Neuronal stem cell (in vitro differentiated cells): ENCODE measurements around the gene KLHL12.

ENCODE experiments used
- DNase-seq: peaks from one replicate; pipeline ENCODE4 v3.0.0-alpha.2; 2013; ENCODE audit warnings: low spot score
- H2AFZ ChIP-seq: one replicate; pipeline ENCODE4 v1.6.1; 2013; ENCODE audit warnings: mild to moderate bottlenecking, low read length, inconsistent platforms
- H2AK5ac ChIP-seq: 2 replicates; pipeline ENCODE4 v1.6.1; 2013; ENCODE audit warnings: low read depth, mild to moderate bottlenecking, inconsistent platforms, low read length, moderate library complexity, mixed read lengths
- H2BK120ac ChIP-seq: 2 replicates; pipeline ENCODE4 v1.6.1; 2013; ENCODE audit warnings: low read depth, mild to moderate bottlenecking, inconsistent platforms, low read length, moderate library complexity, mixed read lengths
- H2BK12ac ChIP-seq: one replicate; pipeline ENCODE4 v1.6.1; 2013; ENCODE audit warnings: low read length, inconsistent platforms
- H2BK15ac ChIP-seq: 2 replicates; pipeline ENCODE4 v1.6.1; 2013; ENCODE audit warnings: mild to moderate bottlenecking, low read length, inconsistent platforms, mixed read lengths
- H2BK5ac ChIP-seq: one replicate; pipeline ENCODE4 v1.6.1; 2013; ENCODE audit warnings: inconsistent platforms, mild to moderate bottlenecking, low read length, moderate library complexity
- H3K14ac ChIP-seq: one replicate; pipeline ENCODE4 v1.6.1; 2013; ENCODE audit warnings: low read length, inconsistent platforms
- H3K18ac ChIP-seq: 2 replicates; pipeline ENCODE4 v1.6.1; 2013; ENCODE audit warnings: low read length, inconsistent platforms
- H3K23ac ChIP-seq: 2 replicates; pipeline ENCODE4 v1.6.1; 2013; ENCODE audit warnings: low read depth, mild to moderate bottlenecking, mixed read lengths, low read length, inconsistent platforms; ENCODE audit not compliant: poor library complexity
- H3K27ac ChIP-seq: replicated peaks from 3 replicates; pipeline ENCODE4 v1.5.1; 2013; ENCODE audit warnings: low read length, inconsistent platforms
- H3K27me3 ChIP-seq, 3 experiments: 2 replicates each; pipeline ENCODE4 v1.6.1; 2013; ENCODE audit warnings: low read length in 3 of 3, mild to moderate bottlenecking in 2 of 3, inconsistent platforms in 1 of 3, low read depth in 1 of 3, mixed read lengths in 1 of 3, moderate library complexity in 1 of 3; ENCODE audit not compliant: control insufficient read depth in 3 of 3, insufficient read depth in 3 of 3
- H3K36me3 ChIP-seq, 2 donors: replicated peaks in 1 of 2; 2 replicates each; pipeline ENCODE4 v1.6.1; 2013; ENCODE audit warnings: low read length in 2 of 2; ENCODE audit not compliant: control insufficient read depth in 2 of 2, insufficient read depth in 2 of 2
- H3K4ac ChIP-seq: 2 replicates; pipeline ENCODE4 v1.6.1; 2013; ENCODE audit warnings: inconsistent platforms, mild to moderate bottlenecking, low read length, moderate library complexity
- H3K4me1 ChIP-seq, 2 donors: 1 replicate in 1 of 2; 2 replicates in 1 of 2; pipeline ENCODE4 v1.6.1; 2013; ENCODE audit warnings: low read length in 2 of 2, low read depth in 1 of 2; ENCODE audit not compliant: control insufficient read depth in 2 of 2, insufficient read depth in 1 of 2
- H3K4me2 ChIP-seq: one replicate; pipeline ENCODE4 v1.6.1; 2013; ENCODE audit warnings: mild to moderate bottlenecking, low read length, inconsistent platforms; ENCODE audit not compliant: insufficient read depth, poor library complexity, severe bottlenecking
- H3K4me3 ChIP-seq, 2 donors: 2 replicates each; pipeline ENCODE4 v1.5.1; 2013; ENCODE audit warnings: low read length in 2 of 2, mild to moderate bottlenecking in 2 of 2, inconsistent platforms in 1 of 2, moderate library complexity in 1 of 2
- H3K79me1 ChIP-seq: one replicate; pipeline ENCODE4 v1.6.1; 2013; ENCODE audit warnings: low read depth, mild to moderate bottlenecking, inconsistent platforms, low read length, moderate library complexity
- H3K9ac ChIP-seq: one replicate; pipeline ENCODE4 v1.6.1; 2013; ENCODE audit warnings: mild to moderate bottlenecking, low read depth, low read length, inconsistent platforms; ENCODE audit not compliant: poor library complexity
- H3K9me3 ChIP-seq, 2 donors: replicated peaks in 1 of 2; 2 replicates each; pipeline versions ENCODE3 to v1.6.1; 2013; ENCODE audit warnings: low read length in 2 of 2, mild to moderate bottlenecking in 2 of 2, inconsistent platforms in 1 of 2, low read depth in 1 of 2, mixed read lengths in 1 of 2, moderate library complexity in 1 of 2; ENCODE audit not compliant: control insufficient read depth in 2 of 2, insufficient read depth in 1 of 2
- H4K8ac ChIP-seq: one replicate; pipeline ENCODE4 v1.6.1; 2013; ENCODE audit warnings: low read depth, mild to moderate bottlenecking, inconsistent platforms, low read length, moderate library complexity
- H4K91ac ChIP-seq: one replicate; pipeline ENCODE4 v1.6.1; 2013; ENCODE audit warnings: low read length, low read depth, mild to moderate bottlenecking, inconsistent platforms; ENCODE audit not compliant: poor library complexity
- WGBS, 2 donors: extraction: QIAGEN DNeasy Blood & Tissue Kit; methylation state at CpG; one replicate each; pipeline ENCODE4 v1.1.7; 2013; ENCODE audit warnings: missing lambda C conversion rate in 2 of 2, mixed read lengths in 1 of 2; ENCODE audit not compliant: insufficient read length in 2 of 2, insufficient replicate concordance in 1 of 2; ENCODE audit errors: extremely low coverage in 2 of 2; 5-methylcytosine and 5-hydroxymethylcytosine counted together

The KLHL12 gene

GRCh38 chr1:202935844-202936243 lies 8.8 kb upstream of the KLHL12 start:
- H3K4me1 ChIP-seq: no peaks in the 10 kb centered on the region
- no peak overlapping the region for H2AK5ac ChIP-seq
- H4K91ac ChIP-seq: no peak overlapping the region
- no peak for DNase-seq
- no peak overlapping the region for H3K14ac ChIP-seq
- no peak overlapping the region for H3K18ac ChIP-seq
- no peak overlapping the region for H4K8ac ChIP-seq
- H3K4me2 ChIP-seq: no peak overlapping the region
- H3K9me3 ChIP-seq: peaks cover 0 to 3% of the 10 kb centered on the region in 2 donors
- H2BK12ac ChIP-seq: no peak overlapping the region
- no peak overlapping the region for H3K23ac ChIP-seq
- H3K27ac ChIP-seq: no peak overlapping the region
- no CpG with 5 or more reads among the region's 3 CpGs for WGBS, 2 donors
- H2BK120ac ChIP-seq: no peak overlapping the region
- H3K9ac ChIP-seq: no peak overlapping the region
- no peak overlapping the region for H3K4ac ChIP-seq
- H3K36me3 ChIP-seq: peaks cover 1 to 16% of the 10 kb centered on the region in 2 donors
- H3K79me1 ChIP-seq: no peaks in the 10 kb centered on the region
- H2AFZ ChIP-seq: no peak overlapping the region
- no peaks in the 10 kb centered on the region for H3K27me3 ChIP-seq
- no peak overlapping the region for H3K4me3 ChIP-seq
- H2BK15ac ChIP-seq: no peak overlapping the region
- H2BK5ac ChIP-seq: no peak overlapping the region

- no peak overlapping the region for H3K4me2 ChIP-seq
- H2BK12ac ChIP-seq: no peak overlapping the region
- H3K27me3 ChIP-seq: no peaks in the 10 kb centered on the region
- no peak overlapping the region for H3K27ac ChIP-seq
- H4K8ac ChIP-seq: no peak overlapping the region
- H3K4me1 ChIP-seq: no peaks in the 10 kb centered on the region
- H2BK15ac ChIP-seq: no peak overlapping the region
- peaks cover 1 to 5% of the 10 kb centered on the region in 2 donors for H3K36me3 ChIP-seq
- no peak overlapping the region for H2AFZ ChIP-seq
- H4K91ac ChIP-seq: no peak overlapping the region
- no peak overlapping the region for H3K4ac ChIP-seq
- H3K79me1 ChIP-seq: no peaks in the 10 kb centered on the region
- H3K14ac ChIP-seq: no peak overlapping the region
- no peak overlapping the region for H3K18ac ChIP-seq
- H2BK5ac ChIP-seq: no peak overlapping the region
- DNase-seq: no peak
- no CpG with 5 or more reads among the region's 3 CpGs for WGBS, 2 donors
- no peak overlapping the region for H3K4me3 ChIP-seq
- peaks cover 0 to 3% of the 10 kb centered on the region in 2 donors for H3K9me3 ChIP-seq
- no peak overlapping the region for H3K23ac ChIP-seq
- no peak overlapping the region for H2AK5ac ChIP-seq
- no peak overlapping the region for H3K9ac ChIP-seq
- no peak overlapping the region for H2BK120ac ChIP-seq
Observed at GRCh38 chr1:202934755-202935154, 7.7 kb upstream of the KLHL12 start.

- H4K8ac ChIP-seq: no peak overlapping the region
- no peak overlapping the region for H2BK15ac ChIP-seq
- no peak overlapping the region for H2AFZ ChIP-seq
- H3K14ac ChIP-seq: no peak overlapping the region
- H3K27ac ChIP-seq: no peak overlapping the region
- WGBS, 2 donors: no CpG with 5 or more reads among the region's 2 CpGs
- no peak for DNase-seq
- no peak overlapping the region for H2BK12ac ChIP-seq
- H3K4me3 ChIP-seq: no peak overlapping the region
- H3K9ac ChIP-seq: no peak overlapping the region
- H4K91ac ChIP-seq: no peak overlapping the region
- H3K4me2 ChIP-seq: no peak overlapping the region
- no peaks in the 10 kb centered on the region for H3K36me3 ChIP-seq
- no peak overlapping the region for H2BK120ac ChIP-seq
- no peaks in the 10 kb centered on the region for H3K27me3 ChIP-seq
- no peak overlapping the region for H3K4ac ChIP-seq
- H3K18ac ChIP-seq: no peak overlapping the region
- H2AK5ac ChIP-seq: no peak overlapping the region
- no peaks in the 10 kb centered on the region for H3K4me1 ChIP-seq
- H3K23ac ChIP-seq: no peak overlapping the region
- H3K9me3 ChIP-seq: peaks cover 0 to 3% of the 10 kb centered on the region in 2 donors
- H2BK5ac ChIP-seq: no peak overlapping the region
- H3K79me1 ChIP-seq: no peaks in the 10 kb centered on the region
Observed at GRCh38 chr1:202932476-202932875, 5.4 kb upstream of the KLHL12 start.

GRCh38 chr1:202923533-202923932 lies 3.5 kb downstream of the KLHL12 start:
- Histone ChIP-seq H3K18ac (no peak overlapping the region), H3K4ac (no peak overlapping the region), H3K4me3 (no peak overlapping the region), H4K8ac (no peak overlapping the region), H3K36me3 (peaks cover 4 to 51% of the 10 kb centered on the region in 2 donors), H3K23ac (no peak overlapping the region), H3K9me3 (no peaks in the 10 kb centered on the region), H2BK15ac (no peak overlapping the region), H3K27ac (no peak overlapping the region), H2AK5ac (no peak overlapping the region), H3K79me1 (no peaks in the 10 kb centered on the region), H3K4me1 (no peaks in the 10 kb centered on the region), H3K14ac (no peak overlapping the region), H3K4me2 (no peak overlapping the region), H3K9ac (no peak overlapping the region), H2BK120ac (no peak overlapping the region), H2BK12ac (no peak overlapping the region), H2AFZ (no peak overlapping the region), H3K27me3 (no peaks in the 10 kb centered on the region), H4K91ac (no peak overlapping the region), H2BK5ac (no peak overlapping the region)
- no peak for DNase-seq
- no CpG with 5 or more reads among the region's 3 CpGs for WGBS, 2 donors
